Esophagus squamous epithelium (tissue), 4 donors: ENCODE measurements around the gene FAH.

ENCODE experiments used
- CTCF ChIP-seq, 6 experiments: fragments of 450-650 bp in 4 of 6; fragments of 200-600 bp in 2 of 6; sonication (generic) in 2 of 6; IDR thresholded peaks; one replicate each; pipeline ENCODE4 v1.5.1; 2016 to 2019; ENCODE audit warnings: antibody characterized with exemption in 6 of 6, mild to moderate bottlenecking in 4 of 6, moderate library complexity in 4 of 6
- POLR2A ChIP-seq, 4 donors: fragments of 450-650 bp; IDR thresholded peaks; one replicate each; pipeline ENCODE4 v1.6.1; 2017; ENCODE audit warnings: antibody characterized with exemption in 4 of 4, mild to moderate bottlenecking in 4 of 4, moderate library complexity in 3 of 4

DNA sequence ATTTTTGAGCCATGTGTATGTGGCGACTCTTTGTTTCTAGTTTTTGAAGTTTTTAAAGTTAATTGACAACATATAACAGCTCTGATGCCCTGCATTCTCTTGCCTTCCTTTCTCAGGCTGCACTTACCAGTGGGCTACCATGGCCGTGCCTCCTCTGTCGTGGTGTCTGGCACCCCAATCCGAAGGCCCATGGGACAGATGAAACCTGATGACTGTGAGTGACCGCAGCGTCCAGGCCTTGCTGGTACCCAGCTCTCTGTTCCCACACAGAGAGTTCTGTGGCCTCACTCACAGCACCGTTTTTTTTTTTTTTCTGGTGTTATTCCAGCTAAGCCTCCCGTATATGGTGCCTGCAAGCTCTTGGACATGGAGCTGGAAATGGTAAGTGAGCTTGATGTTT lies 15.1 kb downstream of the FAH start:
- TF ChIP-seq CTCF (IDR thresholded peaks at IDR 0.05) = no peak
- TF ChIP-seq POLR2A (IDR thresholded peaks at IDR 0.05) = no peak
